ENCODE data around the gene GLYATL3.
A peak's percentile ranks its signal among the peaks of the same experiment; 100 is the strongest.

Gene GLYATL3

DNA sequence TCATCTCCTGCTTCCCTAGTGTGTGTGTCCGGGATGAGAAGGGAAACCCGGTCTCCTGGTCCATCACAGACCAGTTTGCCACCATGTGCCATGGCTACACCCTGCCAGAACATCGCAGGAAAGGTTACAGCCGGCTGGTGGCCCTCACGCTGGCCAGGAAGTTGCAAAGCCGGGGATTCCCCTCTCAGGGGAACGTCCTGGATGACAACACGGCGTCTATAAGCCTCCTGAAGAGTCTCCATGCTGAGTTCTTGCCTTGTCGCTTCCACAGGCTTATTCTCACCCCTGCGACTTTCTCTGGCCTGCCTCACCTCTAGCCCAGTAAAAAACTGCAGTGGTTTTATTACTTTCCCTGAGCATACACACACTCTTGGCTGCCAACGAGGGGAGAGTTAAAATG lies 26.9 kb downstream of the GLYATL3 start:
- H3K27ac ChIP-seq, result no peak overlapping the region
- no peaks in the 10 kb centered on the region for H3K36me3 ChIP-seq
- H3K4me2 ChIP-seq, result no peak overlapping the region
- no peak overlapping the region for H3K9ac ChIP-seq
- H3K4me3 ChIP-seq, result no peak overlapping the region
- no peaks in the 10 kb centered on the region for H3K4me1 ChIP-seq
- H3K27me3 ChIP-seq, result no peaks in the 10 kb centered on the region
- no peaks in the 10 kb centered on the region for H4K20me1 ChIP-seq
- no peak for TF ChIP-seq Cebpa-rat (IDR thresholded peaks at IDR 0.05)
- no peaks in the 10 kb centered on the region for H3K9me3 ChIP-seq

DNA sequence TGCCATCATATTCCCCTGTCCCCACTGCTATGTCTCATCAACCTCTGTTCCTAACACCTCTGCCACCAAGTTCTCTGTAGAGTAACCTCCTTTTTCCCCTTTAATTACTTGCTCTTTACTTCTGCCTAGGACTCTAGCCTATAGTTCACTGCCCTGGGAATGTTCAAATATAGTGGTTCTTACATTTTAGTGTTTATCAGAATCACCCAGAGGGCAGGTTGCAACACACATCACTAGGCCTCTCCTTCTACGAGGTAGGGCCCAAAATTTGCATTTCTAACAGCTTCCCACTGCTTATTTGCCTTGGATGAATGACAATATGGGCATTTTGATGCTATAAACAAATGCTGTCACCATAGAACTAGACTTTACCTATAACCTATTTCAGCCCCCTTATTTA lies 27.6 kb downstream of the GLYATL3 start:
- no peaks in the 10 kb centered on the region for H3K9me3 ChIP-seq
- TF ChIP-seq Cebpa-rat (IDR thresholded peaks at IDR 0.05), result no peak
- no peak overlapping the region for H3K9ac ChIP-seq
- H3K4me1 ChIP-seq, result no peaks in the 10 kb centered on the region
- no peaks in the 10 kb centered on the region for H4K20me1 ChIP-seq
- H3K36me3 ChIP-seq, result no peaks in the 10 kb centered on the region
- no peaks in the 10 kb centered on the region for H3K27me3 ChIP-seq
- H3K4me3 ChIP-seq, result no peak overlapping the region
- H3K4me2 ChIP-seq, result no peak overlapping the region
- no peak overlapping the region for H3K27ac ChIP-seq

DNA sequence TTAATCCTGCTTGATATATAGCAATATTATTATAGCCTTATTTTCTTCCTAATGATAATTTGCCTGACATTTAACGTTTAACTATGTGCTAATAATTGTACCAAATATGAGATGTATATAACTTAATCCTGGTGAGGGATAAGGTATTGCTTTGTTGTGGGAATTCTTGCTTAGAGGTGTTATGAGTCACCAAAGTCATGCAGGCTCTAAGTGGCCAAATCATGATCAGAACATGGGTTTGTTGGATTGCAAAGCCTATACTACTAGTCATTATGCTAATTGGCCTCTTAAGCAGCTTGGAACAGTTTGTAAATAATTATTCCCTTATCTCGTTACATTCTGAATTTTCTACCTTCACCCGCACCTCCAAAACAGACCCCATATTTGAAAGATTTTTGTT lies 28.8 kb downstream of the GLYATL3 start:
- Histone ChIP-seq H3K4me3 (no peak overlapping the region), H3K4me1 (no peaks in the 10 kb centered on the region), H4K20me1 (no peaks in the 10 kb centered on the region), H3K27me3 (no peaks in the 10 kb centered on the region), H3K9ac (no peak overlapping the region), H3K36me3 (no peaks in the 10 kb centered on the region), H3K9me3 (no peaks in the 10 kb centered on the region), H3K4me2 (no peak overlapping the region), H3K27ac (no peak overlapping the region)
- TF ChIP-seq Cebpa-rat (IDR thresholded peaks at IDR 0.05), result no peak

DNA sequence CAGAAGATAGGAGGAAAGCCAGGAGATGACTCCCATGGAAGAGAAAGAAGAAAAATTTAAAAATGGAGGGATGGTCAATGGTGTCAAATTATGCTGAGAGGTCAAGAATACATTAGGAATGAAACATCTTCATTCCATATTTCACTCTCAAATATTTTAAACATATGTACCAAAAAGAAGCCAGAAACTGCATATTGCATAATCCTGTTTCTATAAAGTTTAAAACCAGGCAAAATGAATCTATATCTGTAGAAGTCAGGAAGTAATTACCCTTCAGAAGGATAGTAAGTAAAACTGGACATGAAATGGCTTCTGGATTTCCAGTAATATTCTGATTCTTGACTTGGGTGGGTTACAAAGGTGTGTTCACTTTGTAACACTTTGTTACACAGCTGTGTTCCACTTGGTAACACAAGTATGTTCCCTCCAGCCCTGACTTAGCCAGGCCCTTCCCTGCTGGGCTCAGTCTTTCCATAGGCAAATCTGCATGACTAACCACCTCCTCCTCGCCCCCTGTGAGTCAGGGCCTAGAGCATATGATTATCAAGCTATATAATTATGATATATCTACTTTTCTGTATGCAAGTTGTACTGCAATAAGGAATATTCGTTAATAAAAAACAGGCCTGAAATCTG lies 30.5 kb downstream of the GLYATL3 start:
- no peak for TF ChIP-seq Cebpa-rat (IDR thresholded peaks at IDR 0.05)
- Histone ChIP-seq H3K9ac (no peak overlapping the region), H3K36me3 (no peaks in the 10 kb centered on the region), H3K4me3 (no peak overlapping the region), H3K27me3 (no peaks in the 10 kb centered on the region), H3K9me3 (no peaks in the 10 kb centered on the region), H4K20me1 (no peaks in the 10 kb centered on the region), H3K4me2 (no peak overlapping the region), H3K27ac (no peak overlapping the region), H3K4me1 (no peaks in the 10 kb centered on the region)

DNA sequence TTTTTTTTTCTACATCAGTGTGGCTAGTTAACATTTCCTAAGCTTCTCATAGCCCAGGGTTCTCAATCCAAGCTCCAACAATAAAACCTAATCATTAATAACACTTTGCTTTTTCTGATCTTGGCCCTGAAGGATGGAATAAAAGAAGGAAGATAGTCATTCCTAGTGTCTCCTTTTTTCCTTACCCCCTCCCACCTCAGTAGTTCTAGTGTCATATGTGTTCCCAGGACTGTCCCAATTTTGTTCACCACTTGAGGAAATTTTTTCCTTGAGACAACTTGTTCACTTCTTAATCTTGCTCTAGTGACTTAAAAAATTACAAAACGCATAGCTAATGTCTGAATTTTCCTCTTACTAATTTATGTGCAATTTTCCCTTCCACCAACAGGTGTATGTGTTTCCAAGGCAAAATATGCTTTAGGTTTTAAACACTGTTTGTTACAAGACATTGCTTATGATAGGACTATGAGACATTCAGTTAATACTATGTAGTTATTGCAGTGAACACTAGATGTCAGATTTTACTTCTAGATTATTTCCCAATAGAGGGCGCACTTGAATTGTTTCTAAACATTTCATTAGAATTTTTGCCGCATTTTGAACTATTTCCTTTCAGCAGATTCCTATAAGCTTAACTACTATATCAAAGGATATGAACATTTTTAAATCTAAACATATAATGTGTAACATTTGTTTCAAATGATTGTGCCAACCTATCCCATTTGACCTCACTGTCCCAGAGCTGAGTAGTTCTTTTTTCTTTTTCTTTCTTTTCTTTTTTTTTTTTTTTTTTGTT lies 32.2 kb downstream of the GLYATL3 start:
- H4K20me1 ChIP-seq, result no peaks in the 10 kb centered on the region
- no peak overlapping the region for H3K27ac ChIP-seq
- H3K27me3 ChIP-seq, result no peaks in the 10 kb centered on the region
- no peak overlapping the region for H3K9ac ChIP-seq
- TF ChIP-seq Cebpa-rat (IDR thresholded peaks at IDR 0.05), result no peak
- H3K4me2 ChIP-seq, result no peak overlapping the region
- no peaks in the 10 kb centered on the region for H3K4me1 ChIP-seq
- no peak overlapping the region for H3K4me3 ChIP-seq
- no peaks in the 10 kb centered on the region for H3K9me3 ChIP-seq
- no peaks in the 10 kb centered on the region for H3K36me3 ChIP-seq

DNA sequence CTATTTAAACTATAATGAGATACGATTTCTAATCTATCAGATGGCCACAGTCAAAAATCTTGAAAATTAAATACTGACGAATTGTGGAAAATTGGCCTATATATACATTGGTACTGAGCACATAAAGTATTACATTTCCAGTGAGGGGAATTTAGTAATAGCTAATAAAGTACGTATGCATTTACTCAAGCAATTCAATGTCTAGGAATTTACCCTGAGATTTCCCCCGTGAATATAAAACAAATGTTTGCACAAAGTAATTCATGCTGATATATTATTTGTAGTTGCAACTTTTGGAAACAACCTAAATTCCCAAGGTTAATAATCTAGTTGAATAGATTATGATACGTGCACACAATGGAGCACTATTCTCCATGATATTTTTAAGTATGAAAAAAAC lies 36.1 kb downstream of the GLYATL3 start:
- Histone ChIP-seq H3K9me3 (no peaks in the 10 kb centered on the region), H4K20me1 (no peaks in the 10 kb centered on the region), H3K27me3 (no peaks in the 10 kb centered on the region), H3K4me3 (no peak overlapping the region), H3K36me3 (no peaks in the 10 kb centered on the region), H3K9ac (no peak overlapping the region), H3K4me1 (no peaks in the 10 kb centered on the region), H3K27ac (no peak overlapping the region), H3K4me2 (no peak overlapping the region)
- TF ChIP-seq Cebpa-rat (IDR thresholded peaks at IDR 0.05), result no peak

DNA sequence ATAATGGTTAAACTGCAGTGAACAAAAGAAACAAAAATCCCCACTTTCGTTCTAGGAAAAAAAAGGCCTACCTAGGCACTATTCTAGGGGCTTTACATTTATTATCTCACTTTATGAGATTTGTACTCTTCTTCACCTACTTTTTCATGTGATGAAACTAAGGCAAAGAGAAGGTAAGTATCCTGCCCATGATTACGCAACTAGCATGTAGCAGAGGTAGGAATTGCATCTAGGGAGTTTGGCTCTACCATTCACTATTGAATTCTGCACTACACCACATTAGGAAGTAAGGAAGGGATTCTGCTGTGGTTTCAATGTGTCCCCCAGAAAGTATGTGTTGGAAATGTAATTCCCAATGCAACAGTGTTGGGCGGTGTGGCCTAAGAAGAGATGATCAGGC lies 39.4 kb downstream of the GLYATL3 start:
- H3K4me1 ChIP-seq, result no peaks in the 10 kb centered on the region
- no peaks in the 10 kb centered on the region for H3K36me3 ChIP-seq
- H3K4me2 ChIP-seq, result no peak overlapping the region
- no peak overlapping the region for H3K27ac ChIP-seq
- no peaks in the 10 kb centered on the region for H3K27me3 ChIP-seq
- H3K4me3 ChIP-seq, result no peak overlapping the region
- peak; percentile 57; the same call in 1 of the 2 replicates for TF ChIP-seq Cebpa-rat (IDR thresholded peaks at IDR 0.05)
- H3K9ac ChIP-seq, result no peak overlapping the region
- H4K20me1 ChIP-seq, result no peaks in the 10 kb centered on the region
- no peaks in the 10 kb centered on the region for H3K9me3 ChIP-seq

DNA sequence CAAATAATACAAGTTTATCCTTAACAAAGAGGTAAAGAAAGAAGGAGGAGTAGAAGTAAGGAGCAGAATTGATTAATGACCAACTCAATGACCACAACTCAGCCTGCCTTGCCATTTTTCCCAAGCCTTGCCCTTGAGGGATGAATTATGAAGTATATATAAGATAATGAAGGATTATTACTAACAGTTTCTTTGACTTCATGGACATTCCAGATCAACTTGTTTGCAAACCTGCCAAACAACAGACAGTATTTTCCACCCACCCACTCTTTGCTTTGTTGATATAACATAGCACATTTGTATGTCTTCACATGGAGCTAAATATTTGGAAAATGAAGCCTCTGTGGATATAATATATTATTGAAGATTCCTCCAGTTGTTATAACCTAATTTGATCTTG lies 40.9 kb downstream of the GLYATL3 start:
- TF ChIP-seq Cebpa-rat (IDR thresholded peaks at IDR 0.05), result no peak
- Histone ChIP-seq H4K20me1 (no peaks in the 10 kb centered on the region), H3K4me2 (no peak overlapping the region), H3K9ac (no peak overlapping the region), H3K4me3 (no peak overlapping the region), H3K27me3 (no peaks in the 10 kb centered on the region), H3K27ac (no peak overlapping the region), H3K4me1 (no peaks in the 10 kb centered on the region), H3K36me3 (no peaks in the 10 kb centered on the region), H3K9me3 (no peaks in the 10 kb centered on the region)

DNA sequence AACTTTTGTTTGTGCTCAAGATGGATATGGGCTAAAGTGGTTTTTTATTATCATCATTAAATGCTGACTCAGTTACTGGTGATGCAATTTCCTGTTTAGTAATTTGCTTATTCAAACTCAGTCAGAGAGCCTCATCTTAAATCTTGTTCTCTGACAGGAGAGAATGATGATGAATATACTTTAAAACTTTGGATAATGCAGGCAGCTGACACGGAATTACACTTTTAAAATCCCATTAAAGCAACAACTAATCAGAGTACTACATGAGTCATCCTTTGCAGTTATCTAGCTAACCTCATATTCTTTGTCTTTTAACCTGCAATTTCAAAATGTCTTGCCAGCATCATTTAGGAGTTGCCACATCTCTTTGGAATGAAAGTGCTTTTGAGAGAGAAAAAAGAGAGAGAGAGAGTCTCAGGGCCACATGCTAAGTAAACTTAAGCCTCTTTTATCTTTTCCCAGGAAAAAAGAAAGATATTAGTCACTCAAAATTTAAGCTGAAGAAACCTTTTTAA lies 41.5 kb downstream of the GLYATL3 start:
- Histone ChIP-seq H4K20me1 (no peaks in the 10 kb centered on the region), H3K9me3 (no peaks in the 10 kb centered on the region), H3K4me1 (no peaks in the 10 kb centered on the region), H3K4me3 (no peak overlapping the region), H3K27ac (no peak overlapping the region), H3K9ac (no peak overlapping the region), H3K4me2 (no peak overlapping the region), H3K27me3 (no peaks in the 10 kb centered on the region), H3K36me3 (no peaks in the 10 kb centered on the region)
- TF ChIP-seq Cebpa-rat (IDR thresholded peaks at IDR 0.05), result no peak

DNA sequence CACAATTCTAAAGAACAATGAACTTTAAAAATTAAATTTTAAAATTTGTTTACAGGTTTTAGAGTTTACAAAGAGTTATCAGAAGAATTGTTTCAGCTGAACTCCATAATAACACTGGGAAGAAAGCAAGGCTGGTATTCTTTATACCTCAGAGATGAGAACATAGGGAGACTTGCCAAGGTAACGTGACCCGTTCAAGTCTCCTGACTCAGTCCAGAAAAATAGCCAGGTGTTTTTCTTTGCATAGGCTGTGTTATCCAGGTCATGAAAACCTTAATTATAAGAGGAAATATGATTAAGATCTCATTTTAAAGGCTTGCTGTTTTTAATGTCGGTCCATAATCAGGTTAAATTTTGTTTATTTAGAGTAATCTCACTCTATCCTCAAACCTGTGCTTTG lies 42.2 kb downstream of the GLYATL3 start:
- Histone ChIP-seq H3K4me2 (no peak overlapping the region), H3K9me3 (no peaks in the 10 kb centered on the region), H3K36me3 (no peaks in the 10 kb centered on the region), H3K27me3 (no peaks in the 10 kb centered on the region), H3K27ac (no peak overlapping the region), H4K20me1 (no peaks in the 10 kb centered on the region), H3K9ac (no peak overlapping the region), H3K4me1 (no peaks in the 10 kb centered on the region), H3K4me3 (no peak overlapping the region)
- no peak for TF ChIP-seq Cebpa-rat (IDR thresholded peaks at IDR 0.05)
